Measurements from ENCODE around the gene PTAFR. TPM values are rescaled to one million over a fixed set of nuclear protein-coding genes. Genes with fewer than 3 reads are reported as not detected.
"Not testable (repeated sequence)": the region's sequence is repeated elsewhere in the genome, so short reads cannot be mapped to it uniquely, and the experiment has no call there.

PTAFR gene
- total RNA-seq, 2 donors from 2014 or later, result 2.2 to 3.9 TPM

DNA sequence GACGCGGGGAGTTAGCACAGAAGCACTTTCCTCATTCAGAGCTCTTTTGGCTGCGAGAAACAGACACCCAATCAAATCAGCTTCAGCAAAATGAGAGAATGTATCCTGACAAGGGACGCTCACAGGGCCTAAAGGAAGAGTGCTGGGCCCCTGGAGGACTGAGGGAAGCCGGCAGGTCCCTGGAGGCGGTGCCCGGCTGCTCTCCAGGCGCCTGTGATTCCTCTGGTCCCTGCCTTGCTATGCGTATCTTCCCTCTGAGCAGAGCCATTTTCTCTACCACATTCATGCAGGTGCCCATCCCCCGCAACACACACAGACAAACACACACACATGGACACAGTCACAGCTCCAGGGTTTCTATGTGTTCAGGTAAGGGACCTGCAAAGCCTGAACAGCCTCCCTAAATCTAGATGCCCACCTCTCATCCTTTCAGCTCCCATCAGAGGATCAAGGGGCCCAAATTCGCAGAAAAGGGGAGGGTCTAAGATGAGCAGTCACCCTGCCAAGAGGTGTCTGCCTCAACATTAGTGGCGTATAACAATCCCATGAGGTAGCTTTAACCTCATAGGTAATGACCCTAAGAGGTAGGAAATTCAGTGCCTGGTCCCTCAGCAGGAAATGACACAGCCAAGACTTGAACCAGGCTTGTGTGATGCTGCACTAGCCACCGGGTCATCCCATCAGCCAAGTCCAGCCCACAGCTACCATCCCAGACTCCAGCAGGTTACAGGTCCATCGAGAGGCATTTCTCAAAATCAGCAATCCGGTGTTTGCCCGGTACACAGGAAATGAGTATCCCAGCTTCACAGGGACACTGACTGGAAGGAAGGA is 29.0 kb downstream of the PTAFR start:
- no peaks in the 10 kb centered on the region for H3K27me3 ChIP-seq
- no peak overlapping the region for H3K27ac ChIP-seq
- no peak overlapping the region for H3K4me3 ChIP-seq
- TF ChIP-seq, protein P1, sequence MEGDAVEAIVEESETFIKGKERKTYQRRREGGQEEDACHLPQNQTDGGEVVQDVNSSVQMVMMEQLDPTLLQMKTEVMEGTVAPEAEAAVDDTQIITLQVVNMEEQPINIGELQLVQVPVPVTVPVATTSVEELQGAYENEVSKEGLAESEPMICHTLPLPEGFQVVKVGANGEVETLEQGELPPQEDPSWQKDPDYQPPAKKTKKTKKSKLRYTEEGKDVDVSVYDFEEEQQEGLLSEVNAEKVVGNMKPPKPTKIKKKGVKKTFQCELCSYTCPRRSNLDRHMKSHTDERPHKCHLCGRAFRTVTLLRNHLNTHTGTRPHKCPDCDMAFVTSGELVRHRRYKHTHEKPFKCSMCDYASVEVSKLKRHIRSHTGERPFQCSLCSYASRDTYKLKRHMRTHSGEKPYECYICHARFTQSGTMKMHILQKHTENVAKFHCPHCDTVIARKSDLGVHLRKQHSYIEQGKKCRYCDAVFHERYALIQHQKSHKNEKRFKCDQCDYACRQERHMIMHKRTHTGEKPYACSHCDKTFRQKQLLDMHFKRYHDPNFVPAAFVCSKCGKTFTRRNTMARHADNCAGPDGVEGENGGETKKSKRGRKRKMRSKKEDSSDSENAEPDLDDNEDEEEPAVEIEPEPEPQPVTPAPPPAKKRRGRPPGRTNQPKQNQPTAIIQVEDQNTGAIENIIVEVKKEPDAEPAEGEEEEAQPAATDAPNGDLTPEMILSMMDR (IDR thresholded peaks at IDR 0.05), result no peak
- H3K4me1 ChIP-seq, result no peaks in the 10 kb centered on the region
- DNase-seq, result no peak
- H3K9ac ChIP-seq (ENCODE audit: low read depth in 2 of 2, low read length in 2 of 2), result no peak overlapping the region
- intact Hi-C loops (cut with DNase I), result no loop called here
- no peaks in the 10 kb centered on the region for H3K36me3 ChIP-seq
- H3K9me3 ChIP-seq, result no peaks in the 10 kb centered on the region

DNA sequence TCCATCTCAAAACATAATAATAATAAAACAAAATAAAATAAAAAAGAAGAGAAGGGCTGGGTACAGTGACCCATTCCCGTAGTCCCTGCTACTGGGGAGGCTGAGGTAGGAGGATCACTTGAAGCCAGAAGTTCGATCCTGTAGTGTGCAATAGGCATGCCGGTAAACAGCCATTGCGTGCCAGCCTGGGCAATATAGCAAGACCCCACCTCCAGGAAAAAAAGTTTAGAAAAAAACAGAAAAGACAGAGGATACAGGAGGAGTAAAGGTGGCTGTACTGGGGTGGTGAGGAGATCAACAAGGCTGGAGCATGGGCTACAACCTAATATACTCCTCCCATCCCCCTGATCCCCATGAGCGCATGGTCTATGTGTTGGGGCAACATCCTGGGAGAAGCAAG is 30.8 kb downstream of the PTAFR start:
- no peak overlapping the region for H3K9ac ChIP-seq (ENCODE audit: low read depth in 2 of 2, low read length in 2 of 2)
- H3K4me3 ChIP-seq, result no peak overlapping the region
- H3K4me1 ChIP-seq, result no peaks in the 10 kb centered on the region
- intact Hi-C loops (cut with DNase I), result no loop called here
- no peak overlapping the region for H3K27ac ChIP-seq
- DNase-seq, result no peak
- TF ChIP-seq, protein P1 (IDR thresholded peaks at IDR 0.05), result no peak
- H3K9me3 ChIP-seq, result no peaks in the 10 kb centered on the region
- H3K36me3 ChIP-seq, result no peaks in the 10 kb centered on the region
- H3K27me3 ChIP-seq, result no peaks in the 10 kb centered on the region

DNA sequence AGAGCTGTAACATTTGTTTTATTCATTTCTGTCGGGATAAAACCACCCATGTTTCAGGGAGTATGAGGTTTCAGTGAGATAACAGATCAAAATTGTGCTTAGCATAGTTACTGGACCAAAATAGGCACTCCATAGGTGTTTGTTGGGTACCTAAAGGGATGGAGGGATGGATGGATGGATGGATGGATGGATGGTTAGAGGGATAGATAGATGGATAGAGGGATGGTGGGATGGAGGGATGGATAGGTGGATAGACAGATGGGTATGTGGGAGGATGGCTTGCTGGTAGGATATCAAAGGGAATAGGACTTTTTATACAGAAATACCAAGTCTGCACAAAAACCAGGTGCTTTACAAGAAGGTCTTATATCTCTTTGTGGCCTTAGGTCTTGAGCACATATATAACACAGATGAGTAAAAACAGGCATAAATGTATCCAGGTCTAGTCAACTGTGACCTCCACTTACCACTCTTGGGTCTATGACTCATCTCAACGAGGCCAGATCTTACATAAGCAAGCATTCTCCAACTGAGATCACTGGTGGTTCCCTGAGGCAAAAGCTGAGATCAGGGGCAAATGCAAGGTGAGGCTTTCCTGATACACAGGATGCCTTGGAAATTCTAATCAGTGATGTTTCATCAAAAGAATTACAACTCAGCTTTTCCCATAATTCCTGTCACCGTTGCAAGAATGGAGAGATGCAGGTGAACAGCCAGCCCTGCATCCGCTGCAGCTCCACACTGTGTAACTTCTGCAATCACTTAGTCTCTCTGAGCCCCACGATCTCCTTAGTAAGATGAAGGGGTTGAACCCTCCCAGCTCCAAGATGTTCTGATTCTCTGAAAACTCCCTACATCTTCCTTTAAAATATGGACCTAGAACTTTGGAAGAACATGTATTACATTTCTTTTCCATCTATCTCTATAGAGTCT is 32.0 kb downstream of the PTAFR start:
- H3K27ac ChIP-seq, result no peak overlapping the region
- no peaks in the 10 kb centered on the region for H3K9me3 ChIP-seq
- no peak for DNase-seq
- TF ChIP-seq, protein P1 (IDR thresholded peaks at IDR 0.05), result no peak
- no peaks in the 10 kb centered on the region for H3K27me3 ChIP-seq
- intact Hi-C loops (cut with DNase I), result no loop called here
- H3K9ac ChIP-seq (ENCODE audit: low read depth in 2 of 2, low read length in 2 of 2), result no peak overlapping the region
- no peaks in the 10 kb centered on the region for H3K4me1 ChIP-seq
- no peaks in the 10 kb centered on the region for H3K36me3 ChIP-seq
- H3K4me3 ChIP-seq, result no peak overlapping the region

DNA sequence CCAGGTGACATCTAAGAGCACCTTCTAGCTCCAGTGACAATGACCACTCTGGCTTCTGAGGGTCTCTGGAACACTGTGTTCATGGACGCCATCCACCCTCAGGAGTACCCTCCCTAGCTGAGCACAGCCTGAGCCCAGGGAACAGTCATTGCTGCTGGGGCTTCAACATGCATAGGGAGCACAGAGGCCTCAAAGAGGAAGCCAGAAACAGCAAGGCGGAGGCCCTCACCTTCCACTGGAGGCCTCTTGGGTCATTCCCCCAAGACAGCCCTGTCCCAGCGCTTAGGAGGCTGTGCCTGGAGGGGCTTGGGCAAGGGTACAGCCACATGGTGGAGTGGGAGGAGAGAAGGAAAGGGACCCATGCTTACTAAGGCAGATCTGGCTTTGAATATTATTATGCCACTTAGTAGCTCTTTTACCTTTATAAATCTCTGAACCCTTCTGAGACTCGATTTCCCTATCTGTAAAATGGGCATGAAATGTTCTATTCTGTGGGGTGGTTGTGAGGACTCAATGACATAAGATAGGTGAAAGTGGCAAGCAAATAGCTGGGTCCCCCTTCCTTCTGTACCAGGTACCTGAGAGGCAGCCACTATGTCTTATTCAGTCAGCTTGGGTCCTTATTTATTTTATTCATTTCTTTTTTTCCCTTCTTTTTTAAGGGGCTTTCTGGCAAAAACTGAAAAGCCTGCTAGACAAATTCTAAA is 32.8 kb downstream of the PTAFR start:
- no peaks in the 10 kb centered on the region for H3K9me3 ChIP-seq
- H3K36me3 ChIP-seq, result no peaks in the 10 kb centered on the region
- H3K9ac ChIP-seq (ENCODE audit: low read depth in 2 of 2, low read length in 2 of 2), result no peak overlapping the region
- intact Hi-C loops (cut with DNase I), result no loop called here
- H3K27me3 ChIP-seq, result no peaks in the 10 kb centered on the region
- TF ChIP-seq, protein P1 (IDR thresholded peaks at IDR 0.05), result no peak
- H3K27ac ChIP-seq, result no peak overlapping the region
- no peak for DNase-seq
- no peak overlapping the region for H3K4me3 ChIP-seq
- H3K4me1 ChIP-seq, result no peaks in the 10 kb centered on the region

DNA sequence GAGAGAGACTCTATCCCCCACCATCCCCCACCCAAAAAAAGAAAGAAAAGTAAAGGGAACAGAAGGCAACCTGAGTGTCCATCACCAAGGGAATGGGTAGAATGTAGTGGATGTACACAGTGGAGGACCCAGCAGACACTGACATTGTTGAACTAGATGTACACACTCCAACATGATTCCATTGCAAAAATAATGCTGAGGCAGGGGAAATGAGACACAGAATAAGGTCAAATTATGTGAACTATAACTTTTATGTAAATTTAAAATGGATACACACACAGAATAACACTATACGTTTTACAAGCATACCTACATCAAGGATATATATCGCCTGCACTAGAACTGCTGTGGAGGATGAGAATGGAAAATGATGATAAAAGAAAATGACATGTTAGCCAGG is 34.8 kb downstream of the PTAFR start:
- Histone ChIP-seq H3K36me3 (no peaks in the 10 kb centered on the region), H3K9ac (ENCODE audit: low read depth in 2 of 2, low read length in 2 of 2) (no peak overlapping the region), H3K4me3 (no peak overlapping the region), H3K4me1 (no peaks in the 10 kb centered on the region), H3K27ac (no peak overlapping the region), H3K27me3 (no peaks in the 10 kb centered on the region), H3K9me3 (no peaks in the 10 kb centered on the region)
- intact Hi-C loops (cut with DNase I), result no loop called here
- no peak for DNase-seq
- TF ChIP-seq, protein P1 (IDR thresholded peaks at IDR 0.05), result no peak

DNA sequence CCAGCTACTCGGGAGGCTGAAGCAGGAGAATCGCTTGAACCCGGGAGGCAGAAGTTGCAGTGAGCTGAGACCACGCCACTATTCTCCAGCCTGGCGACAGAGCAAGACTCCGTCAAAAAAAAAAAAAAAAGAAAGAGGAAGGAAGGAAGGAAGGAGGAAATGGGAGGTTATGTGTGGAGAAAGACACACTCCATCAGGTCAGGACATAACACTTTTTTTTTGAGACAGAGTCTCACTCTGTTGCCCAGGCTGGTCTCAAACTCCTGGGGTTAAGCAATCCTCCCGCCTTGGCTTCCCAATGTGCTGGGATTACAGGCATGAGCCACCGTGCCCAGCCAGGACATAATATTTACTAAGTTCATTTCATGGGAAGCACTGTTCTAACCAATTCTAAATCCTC is 36.6 kb downstream of the PTAFR start:
- H3K4me1 ChIP-seq; intact Hi-C loops (cut with DNase I); H3K4me3 ChIP-seq; DNase-seq; H3K36me3 ChIP-seq; H3K27me3 ChIP-seq; H3K9ac ChIP-seq (ENCODE audit: low read depth in 2 of 2, low read length in 2 of 2); H3K9me3 ChIP-seq: not testable (repeated sequence)
- H3K27ac ChIP-seq, result peak overlapping the region; percentile 11
